ENCODE measurements around the gene PLPPR3.

The PLPPR3 gene, protein sequence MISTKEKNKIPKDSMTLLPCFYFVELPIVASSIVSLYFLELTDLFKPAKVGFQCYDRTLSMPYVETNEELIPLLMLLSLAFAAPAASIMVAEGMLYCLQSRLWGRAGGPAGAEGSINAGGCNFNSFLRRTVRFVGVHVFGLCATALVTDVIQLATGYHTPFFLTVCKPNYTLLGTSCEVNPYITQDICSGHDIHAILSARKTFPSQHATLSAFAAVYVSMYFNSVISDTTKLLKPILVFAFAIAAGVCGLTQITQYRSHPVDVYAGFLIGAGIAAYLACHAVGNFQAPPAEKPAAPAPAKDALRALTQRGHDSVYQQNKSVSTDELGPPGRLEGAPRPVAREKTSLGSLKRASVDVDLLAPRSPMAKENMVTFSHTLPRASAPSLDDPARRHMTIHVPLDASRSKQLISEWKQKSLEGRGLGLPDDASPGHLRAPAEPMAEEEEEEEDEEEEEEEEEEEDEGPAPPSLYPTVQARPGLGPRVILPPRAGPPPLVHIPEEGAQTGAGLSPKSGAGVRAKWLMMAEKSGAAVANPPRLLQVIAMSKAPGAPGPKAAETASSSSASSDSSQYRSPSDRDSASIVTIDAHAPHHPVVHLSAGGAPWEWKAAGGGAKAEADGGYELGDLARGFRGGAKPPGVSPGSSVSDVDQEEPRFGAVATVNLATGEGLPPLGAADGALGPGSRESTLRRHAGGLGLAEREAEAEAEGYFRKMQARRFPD

DNA sequence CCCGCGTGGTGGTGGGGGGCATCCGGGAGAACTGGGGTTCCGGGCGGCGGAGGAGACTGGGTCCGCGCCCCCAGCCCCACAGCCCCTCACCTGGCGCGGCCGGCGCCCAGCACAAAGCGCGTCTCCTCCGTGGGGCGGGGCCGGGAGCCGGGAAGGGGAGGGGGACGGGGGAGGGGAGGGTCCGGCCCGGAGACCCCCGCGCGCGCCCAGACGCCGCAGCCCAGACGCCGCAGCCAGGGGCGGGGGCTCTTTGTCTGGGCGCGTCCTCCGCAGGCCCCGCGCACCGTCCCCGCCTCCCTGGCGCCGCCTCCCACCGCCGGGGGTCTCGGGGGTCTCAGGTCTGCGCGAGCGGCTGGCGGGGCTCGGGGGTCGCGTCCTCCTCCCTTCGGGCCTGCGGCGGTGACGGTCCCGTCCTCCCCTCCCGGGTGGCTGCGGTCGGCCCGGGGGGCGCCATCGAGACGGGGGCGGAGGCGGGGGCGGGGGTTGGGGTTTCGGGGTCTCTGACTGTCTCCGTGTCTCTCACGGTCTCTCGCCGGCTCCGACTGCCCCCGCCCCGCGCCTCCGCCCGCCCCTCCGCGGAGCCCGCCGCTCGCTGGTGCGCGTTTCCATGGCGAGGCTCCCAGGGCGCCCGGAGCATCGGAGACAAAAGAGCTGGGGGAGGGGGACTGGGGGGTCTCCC, at the start of gene PLPPR3:
TSS of gene PLPPR3 (minus strand) at position 131 of the 679 bp plus-strand sequence. CDS start 396 bp downstream, outside the sequence.
- DNase-seq (ENCODE audit: low read depth in 2 of 2) = no peak

DNA sequence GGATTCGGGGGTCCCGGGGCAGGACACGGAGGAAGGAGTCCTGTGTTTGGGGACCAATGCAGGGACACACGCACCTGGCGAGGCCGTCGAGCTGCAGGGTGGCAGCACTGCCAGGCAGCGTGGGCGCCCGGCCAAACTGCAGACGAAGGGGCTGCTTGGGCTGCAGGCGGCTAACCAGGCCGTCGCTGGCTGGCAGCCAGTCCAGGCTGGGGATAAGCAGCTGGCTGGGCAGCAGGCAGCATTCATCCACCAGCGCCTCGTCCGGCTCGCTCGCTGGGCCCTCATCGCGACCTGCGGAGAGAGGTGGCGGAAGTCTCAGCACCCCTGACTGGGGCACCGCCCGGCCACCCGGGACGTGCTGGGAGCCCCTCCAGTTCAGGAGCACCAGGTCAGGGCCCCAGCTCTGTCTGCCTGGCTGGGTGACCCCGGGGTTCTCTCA, 49.2 kb upstream of the PLPPR3 start:
- no peak for DNase-seq (ENCODE audit: low read depth in 2 of 2)

DNA sequence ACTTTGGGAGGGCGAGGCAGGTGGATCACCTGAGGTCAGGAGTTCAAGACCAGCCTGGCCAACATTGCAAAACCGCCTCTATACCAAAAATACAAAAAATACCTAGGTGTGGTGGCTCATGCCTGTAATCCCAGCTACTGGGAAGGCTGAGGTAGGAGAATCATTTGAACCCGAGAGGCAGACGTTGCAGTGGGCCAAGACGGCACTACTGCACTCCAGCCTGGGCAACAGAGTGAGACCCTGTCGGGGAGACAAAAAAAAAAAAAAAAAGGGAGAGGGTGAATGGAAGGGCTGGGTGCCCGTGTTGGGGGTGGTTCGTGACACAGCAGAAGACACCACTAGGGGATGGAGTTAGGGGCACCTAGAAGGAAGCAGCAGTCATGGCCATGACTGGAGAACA, 48.6 kb upstream of the PLPPR3 start:
- DNase-seq (ENCODE audit: low read depth in 2 of 2) = no peak

DNA sequence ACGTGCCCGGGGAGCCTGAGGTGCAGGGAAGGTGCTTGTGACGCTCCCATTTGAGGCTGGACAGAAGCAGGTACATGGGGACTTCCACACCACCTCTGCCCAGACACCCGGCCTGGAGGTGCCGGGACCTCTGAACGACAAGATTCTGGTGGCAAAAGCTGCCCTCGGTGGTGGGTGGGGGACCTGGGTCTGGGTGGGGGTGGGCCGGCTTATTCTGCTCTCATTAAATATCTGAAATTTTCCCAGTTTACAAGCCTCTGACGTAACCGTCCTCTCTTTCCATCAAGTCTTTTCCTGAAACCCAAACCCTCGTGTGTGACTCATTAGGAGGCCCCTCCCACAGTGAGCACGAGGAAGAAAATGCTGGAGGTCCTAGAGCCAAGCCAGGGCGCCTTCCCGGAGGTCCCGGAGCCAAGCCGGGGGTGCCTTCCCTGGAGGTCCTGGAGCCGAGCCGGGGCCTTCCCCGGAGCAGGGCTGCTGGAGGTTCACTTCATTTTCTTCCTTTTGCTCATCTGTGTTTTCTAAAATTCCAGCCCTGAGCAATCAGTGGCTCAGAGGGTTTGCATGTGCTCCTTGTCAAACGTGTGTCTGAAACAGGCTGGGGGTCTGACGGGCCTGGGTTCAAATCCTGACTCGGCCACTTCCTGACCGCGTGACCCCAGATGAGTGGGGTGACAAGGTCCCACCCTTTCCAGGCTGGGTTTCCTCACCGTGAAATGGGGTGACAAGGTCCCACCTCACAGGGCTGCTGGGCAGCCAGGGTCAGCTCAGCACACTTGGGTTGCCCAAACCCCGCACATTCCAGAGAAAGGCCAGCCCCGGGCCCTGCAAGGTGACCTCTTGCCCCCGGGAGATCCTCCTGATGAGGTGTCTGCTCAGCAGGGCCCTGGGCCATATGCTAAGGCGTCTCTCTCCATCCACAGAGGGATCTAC, 47.8 kb upstream of the PLPPR3 start:
- no peak for DNase-seq (ENCODE audit: low read depth in 2 of 2)

DNA sequence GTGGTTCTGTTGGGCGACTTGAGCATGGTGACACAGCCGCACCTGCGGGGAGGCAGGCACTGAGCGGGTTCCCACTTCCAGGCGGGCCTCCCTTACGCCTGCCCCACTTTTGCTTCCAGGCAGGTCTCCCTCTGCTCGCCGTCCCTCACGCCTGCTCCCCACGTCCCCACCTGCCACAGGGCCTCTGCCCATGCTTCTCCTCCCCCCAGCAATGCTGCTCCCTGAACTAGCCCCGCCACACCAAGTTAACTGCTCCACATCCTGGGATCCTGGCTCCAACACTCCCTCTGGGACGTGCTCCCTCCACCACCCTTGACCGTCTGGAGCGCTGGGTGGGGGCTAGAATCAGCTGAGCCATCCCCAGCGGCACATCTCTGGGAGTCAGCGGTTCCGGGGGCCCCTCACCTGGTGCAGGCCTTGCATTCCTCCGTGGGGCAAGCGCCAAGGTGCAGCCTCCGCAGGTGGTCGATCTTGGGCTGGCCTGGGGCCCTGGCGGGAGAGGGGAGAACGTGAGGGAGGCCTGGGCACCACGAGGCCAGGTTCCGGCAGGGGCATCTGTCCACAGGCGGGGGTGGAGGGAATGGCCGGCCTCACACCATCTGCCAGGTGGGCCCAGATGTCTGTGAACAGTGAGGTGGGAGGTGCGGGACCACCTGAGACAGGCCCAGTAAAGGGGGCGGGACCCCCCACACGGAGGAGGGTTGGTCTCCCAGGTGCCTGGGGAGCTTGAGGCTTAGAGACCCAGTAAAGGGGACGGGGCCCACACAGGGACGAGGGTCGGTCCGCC, 46.9 kb upstream of the PLPPR3 start:
- no peak for DNase-seq (ENCODE audit: low read depth in 2 of 2)

DNA sequence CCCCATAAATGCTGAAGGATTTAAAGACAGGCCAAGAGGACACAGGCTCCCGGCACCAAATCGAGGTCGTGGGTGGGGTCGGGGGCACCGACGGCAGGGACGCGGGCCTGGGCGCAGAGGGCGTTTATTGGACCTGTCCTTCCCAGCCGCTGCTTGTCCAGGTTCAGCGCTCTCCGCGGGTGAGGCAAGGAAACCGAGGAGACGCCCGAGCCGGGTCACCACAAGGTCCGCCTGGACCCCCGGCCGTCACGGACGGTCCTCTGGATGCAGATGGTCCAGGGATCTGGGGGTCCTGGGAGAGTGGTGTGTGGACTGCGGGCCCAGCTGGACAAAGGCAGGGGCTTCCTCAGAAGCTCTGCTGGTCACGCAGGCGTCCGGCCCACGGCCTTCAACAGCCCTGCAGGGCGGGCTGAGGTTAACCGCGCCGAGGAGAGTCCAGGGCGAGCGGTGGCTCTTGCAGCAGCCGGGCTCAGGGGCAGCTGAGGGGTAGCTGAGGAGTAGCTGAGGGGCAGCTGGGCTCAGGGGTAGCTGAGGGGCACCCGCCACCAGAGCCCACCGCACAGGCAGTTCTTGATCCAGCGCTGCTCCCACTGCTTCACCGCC, 46.2 kb upstream of the PLPPR3 start:
- DNase-seq (ENCODE audit: low read depth in 2 of 2) = no peak

DNA sequence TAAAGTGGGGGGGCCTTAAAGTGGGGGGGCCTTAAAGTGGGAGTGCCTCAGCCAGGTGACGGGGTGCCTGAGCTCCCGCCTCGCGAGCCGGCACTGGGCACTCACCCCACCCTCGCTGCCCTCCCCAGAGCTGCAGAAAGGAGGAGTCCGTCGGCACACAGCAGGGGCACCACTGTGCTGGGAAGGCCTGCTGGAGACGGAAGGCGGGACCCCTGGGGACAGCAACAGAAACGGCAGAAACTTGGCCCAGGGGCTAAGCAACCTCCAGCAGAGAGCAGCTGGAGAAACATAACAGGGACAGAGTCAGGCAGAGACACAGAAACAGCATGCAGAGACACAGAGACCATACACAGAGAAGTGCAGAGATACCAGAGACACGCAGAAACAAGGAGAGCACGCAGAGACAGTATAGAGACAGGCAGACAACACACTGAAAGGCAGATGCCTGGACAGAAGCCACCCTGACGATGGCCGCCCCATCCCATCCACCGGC, 45.6 kb upstream of the PLPPR3 start:
- DNase-seq (ENCODE audit: low read depth in 2 of 2) = no peak

DNA sequence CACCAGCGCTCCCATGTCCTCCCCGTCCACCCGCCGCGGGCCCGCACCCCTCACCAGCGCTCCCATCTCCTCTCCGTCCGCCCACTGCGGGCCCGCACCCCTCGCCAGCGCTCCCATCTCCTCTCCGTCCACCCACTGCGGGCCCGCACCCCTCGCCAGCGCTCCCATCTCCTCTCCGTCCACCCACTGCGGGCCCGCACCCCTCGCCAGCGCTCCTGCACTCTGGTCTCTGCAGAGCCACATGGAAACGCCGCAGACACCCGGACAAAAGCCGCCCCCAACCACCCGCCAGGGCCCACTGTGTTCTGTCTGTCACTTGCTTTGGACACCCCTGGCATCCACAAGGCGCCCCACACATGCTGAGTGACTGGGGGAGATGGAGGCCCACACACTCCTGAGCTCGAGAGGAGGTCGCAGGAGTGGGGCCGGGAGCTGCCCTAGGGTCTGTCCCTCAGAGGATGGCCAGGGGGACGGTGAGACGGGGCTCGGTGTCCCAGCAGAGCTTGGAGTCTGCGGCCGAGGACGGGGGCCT, 45.1 kb upstream of the PLPPR3 start:
- DNase-seq (ENCODE audit: low read depth in 2 of 2) = no peak

DNA sequence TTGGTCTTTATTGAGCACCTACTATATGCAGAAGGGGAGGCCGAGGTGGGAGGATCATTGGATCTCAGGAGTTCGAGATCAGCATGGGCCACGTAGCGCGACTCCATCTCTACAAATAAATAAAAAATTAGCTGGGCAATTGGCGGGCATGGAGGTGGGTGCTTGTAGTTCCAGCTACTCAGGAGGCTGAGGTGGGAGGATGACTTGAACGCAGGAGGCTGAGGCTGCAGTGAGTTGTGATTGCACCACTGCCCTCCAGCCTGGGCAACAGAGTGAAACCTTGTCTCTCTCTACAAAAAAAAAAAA, 41.5 kb upstream of the PLPPR3 start:
- no peak for DNase-seq (ENCODE audit: low read depth in 2 of 2)

DNA sequence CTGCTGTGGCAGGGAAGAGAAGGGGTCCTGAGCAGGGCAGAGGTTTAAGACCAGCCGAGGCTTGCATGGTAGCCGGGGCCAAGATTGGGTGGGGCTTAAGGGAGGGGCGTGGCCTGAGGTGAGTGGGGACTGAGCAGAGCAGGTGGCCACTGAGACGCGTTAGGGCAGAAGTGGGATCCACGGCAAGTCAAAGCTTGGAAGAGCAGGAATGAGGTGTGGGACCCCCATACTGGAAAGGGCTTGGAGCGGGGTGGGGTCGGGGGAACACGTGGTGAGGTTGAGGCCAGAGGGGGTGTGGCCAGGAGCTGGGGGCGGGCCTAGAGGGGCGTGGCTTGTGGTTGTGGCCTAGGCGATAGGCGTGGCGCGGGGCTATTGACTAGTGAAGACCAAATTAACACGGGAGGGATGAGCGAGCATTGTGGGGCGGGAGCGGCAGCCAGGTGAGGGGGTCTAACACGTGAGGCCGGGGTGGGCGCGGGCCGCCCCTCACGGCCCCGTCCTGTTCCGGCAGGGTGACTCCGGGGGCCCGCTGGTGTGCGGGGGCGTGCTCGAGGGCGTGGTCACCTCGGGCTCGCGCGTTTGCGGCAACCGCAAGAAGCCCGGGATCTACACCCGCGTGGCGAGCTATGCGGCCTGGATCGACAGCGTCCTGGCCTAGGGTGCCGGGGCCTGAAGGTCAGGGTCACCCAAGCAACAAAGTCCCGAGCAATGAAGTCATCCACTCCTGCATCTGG, 41.0 kb upstream of the PLPPR3 start:
- peak; percentile 55 to 69 for DNase-seq (ENCODE audit: low read depth in 2 of 2)

DNA sequence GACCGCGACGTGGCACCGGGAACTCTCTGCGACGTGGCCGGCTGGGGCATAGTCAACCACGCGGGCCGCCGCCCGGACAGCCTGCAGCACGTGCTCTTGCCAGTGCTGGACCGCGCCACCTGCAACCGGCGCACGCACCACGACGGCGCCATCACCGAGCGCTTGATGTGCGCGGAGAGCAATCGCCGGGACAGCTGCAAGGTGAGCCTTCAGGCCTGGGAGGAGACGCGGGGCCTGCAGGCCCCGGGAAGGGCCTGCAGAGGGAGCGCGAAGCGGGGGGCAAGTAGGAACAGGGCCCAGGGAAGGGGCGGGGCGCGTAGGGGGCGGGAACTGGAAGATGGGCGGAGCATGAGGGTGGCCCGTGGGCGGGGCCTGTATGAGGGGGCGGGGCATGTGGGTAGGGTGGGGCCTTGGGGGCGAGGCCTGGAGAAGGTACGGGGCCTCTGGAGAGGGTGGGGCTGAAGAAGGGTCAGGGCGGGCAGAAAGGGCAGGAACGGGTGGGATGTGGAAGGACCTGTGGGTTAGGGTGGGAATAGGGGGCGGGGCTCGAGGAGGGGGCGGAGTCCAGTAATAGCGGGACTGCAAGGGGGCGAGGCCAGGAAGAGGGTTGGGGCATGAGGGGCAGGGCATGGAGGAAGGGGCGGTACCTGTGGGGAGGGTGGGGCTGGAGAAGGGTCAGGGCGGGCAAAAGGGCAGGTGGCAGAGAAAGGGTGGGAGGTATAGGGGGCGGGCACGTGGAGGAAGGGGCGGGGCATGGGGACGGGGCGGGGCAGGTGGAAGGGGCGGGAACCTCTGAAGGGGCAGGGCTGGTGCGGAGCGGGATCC, 40.2 kb upstream of the PLPPR3 start:
- DNase-seq (ENCODE audit: low read depth in 2 of 2) = peak; percentile 27 to 72

DNA sequence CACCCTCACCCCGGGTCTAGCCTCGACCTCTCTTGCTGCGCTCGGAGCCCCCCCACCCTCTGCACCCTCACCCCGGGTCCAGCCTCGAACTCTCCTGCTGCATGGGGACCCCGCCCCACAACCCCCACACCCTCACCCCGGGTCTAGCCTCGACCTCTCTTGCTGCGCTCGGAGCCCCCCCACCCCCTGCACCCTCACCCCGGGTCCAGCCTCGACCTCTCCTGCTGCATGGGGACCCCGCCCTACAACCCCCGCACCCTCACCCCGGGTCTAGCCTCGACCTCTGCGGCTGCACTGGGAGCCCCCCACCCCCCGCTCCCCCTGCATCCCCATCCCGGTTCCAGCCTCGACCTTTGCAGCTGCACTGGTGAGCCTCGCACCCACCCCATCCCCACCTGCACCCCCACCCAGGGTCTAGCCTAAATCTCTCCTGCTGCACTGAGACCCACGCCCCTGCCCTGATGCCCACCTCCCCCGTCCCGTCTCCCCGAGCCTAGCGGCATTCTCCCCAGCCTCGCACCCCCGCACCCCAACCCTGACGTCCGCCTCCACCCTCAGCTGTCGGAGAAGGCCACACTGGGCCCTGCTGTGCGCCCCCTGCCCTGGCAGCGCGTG, 39.5 kb upstream of the PLPPR3 start:
- DNase-seq (ENCODE audit: low read depth in 2 of 2) = no peak

DNA sequence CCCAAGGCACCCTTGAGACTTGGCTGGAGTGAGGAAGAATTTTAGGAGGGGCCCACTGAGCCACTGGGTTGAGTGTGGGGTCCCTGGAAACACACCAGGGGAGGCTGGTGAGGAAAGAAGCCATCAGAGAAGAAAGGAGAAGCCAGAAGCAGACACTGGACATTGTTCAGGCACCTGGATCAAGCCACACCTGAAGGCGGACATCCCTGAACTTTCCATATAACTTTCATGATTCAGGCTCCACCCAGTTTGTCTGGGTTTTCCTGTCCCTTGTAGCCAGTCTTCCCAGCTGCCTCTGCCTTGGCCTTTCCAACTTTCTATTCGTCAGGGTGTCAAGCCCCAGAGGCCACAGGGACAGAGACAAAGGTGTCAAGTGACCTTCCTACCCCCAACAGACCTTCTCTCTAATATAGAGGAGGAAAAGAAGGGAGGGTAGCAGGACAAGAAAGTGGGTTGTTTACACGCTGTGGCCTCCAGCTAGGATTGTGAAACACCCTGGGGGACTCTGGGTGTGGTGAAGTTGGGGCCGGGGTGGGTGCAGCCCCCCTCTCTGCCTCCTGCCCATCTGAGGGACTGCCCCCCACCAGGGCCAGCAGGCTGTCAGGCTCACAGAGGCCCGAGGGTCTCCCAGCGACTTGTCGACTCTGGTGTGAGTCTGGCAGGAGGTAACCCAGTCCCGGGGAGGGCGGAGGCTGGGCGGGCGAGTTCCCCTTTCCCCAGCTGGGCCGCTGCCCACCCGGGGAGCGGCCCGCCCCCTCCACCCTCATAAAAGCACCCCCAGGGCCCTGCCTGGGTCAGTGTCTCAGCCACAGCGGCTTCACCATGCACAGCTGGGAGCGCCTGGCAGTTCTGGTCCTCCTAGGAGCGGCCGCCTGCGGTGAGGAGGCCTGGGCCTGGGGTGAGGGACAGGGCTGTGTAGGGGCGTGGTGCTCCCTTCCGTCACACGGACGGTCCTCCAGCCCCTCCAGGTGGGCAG, 37.4 kb upstream of the PLPPR3 start, which contains the start of gene CFD:
TSS of gene CFD (plus strand) at position 797 of the 976 bp plus-strand sequence. CDS start at position 823, 26 bp downstream.
- no peak for DNase-seq (ENCODE audit: low read depth in 2 of 2)

DNA sequence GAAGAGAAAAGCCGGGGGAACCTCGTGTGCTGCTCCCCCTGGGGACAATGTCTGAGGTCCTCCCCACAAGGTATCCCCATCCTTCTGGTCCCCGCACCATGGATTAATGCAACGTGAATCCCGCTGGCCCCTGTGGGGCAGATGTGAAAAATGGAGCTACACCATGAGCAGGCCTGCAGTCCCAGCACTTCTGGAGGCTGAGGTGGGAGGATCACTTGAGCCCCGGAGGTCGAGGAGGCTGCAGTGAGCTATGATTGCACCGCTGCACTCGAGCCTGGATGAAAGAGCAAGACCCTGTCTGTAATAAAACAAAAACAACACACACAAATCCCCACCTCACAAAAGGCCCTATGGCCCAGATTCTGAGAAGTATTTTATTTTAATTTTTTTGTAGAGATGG, 36.5 kb upstream of the PLPPR3 start:
- DNase-seq (ENCODE audit: low read depth in 2 of 2) = no peak

DNA sequence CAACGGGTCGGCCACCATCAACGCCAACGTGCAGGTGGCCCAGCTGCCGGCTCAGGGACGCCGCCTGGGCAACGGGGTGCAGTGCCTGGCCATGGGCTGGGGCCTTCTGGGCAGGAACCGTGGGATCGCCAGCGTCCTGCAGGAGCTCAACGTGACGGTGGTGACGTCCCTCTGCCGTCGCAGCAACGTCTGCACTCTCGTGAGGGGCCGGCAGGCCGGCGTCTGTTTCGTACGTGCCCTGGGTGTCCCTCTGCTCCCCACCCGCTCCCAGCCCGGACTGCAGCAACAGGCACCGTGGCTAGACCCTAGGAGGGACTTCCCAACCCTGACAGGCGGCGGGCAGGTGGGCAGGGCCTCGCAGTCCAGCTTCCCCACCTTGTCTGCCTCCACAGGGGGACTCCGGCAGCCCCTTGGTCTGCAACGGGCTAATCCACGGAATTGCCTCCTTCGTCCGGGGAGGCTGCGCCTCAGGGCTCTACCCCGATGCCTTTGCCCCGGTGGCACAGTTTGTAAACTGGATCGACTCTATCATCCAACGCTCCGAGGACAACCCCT, 33.9 kb upstream of the PLPPR3 start:
- no peak for DNase-seq (ENCODE audit: low read depth in 2 of 2)

DNA sequence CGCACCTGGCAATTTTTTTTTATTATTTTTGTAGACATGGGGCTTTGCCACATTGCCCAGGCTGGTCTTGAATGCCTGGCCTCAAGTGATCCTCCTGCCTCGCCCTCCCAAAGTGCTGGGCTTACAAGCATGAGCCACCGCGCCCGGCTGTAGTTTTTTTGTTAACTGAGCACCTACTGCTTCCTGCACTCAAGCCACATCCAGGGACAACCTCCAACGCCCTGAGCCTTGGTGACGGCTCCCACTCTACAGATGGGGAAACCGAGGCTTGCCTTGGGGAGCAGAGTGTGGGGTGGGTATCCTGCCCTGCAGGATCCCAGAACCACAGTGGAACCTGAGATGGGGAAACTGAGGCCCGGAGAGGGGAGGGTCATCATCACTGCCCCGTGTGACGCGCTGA, 33.4 kb upstream of the PLPPR3 start:
- no peak for DNase-seq (ENCODE audit: low read depth in 2 of 2)

Measured in stimulated activated CD8-positive, alpha-beta memory T cell treated with anti-CD3 and anti-CD28 coated beads, Interleukin-15, amount 100 ng/mL, for 48 hours (primary cell).